Activated CD4-positive, alpha-beta T cell treated with anti-CD3 and anti-CD28 coated beads for 4 hours (primary cell): ENCODE results near the gene EWSR1.
"Not testable (repeated sequence)": the region's sequence is repeated elsewhere in the genome, so short reads cannot be mapped to it uniquely, and the experiment has no call there.

ENCODE experiments used
- DNase-seq, 2 donors: peaks; one replicate each; pipeline ENCODE4 v3.0.0-alpha.2; 2020

The EWSR1 gene

DNA sequence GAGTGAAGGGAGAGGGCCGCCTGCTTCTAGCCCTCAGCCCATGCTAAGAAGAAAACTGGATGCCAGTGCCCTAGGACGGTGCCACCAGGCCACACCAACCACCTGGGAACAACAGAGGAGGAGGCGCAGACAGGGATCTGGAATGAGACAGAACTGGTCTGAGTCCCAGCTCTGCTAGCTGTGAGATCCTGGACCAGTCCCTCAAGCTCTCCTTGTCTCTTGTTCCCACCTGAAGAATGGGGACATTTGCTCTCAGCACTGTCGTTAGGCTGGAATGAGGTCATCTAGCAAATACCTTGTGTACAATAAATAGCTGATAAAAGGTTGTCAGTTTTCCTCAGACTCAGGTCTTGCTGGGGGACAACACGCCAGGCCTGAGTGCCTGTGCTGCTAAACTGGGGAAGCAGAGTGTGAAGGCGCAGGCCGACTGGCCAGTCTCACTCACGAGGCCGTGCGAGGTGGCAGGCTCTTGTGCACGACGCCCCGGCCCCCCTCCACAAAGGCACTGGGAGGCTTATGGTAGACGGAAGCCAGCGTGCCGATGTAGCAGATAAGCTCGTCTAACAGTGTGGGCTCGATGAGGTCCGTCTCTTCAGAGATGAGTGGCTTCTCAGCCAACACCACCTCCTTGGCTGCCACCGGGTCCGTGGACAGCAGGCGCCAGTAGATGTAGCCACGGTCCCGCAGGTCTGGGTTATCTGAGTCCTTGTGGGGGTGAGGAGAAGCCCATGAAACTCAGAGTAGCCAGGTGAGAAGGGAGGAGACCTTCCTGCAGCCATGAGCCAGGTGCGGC, 73.2 kb downstream of the EWSR1 start:
- no peak for DNase-seq

DNA sequence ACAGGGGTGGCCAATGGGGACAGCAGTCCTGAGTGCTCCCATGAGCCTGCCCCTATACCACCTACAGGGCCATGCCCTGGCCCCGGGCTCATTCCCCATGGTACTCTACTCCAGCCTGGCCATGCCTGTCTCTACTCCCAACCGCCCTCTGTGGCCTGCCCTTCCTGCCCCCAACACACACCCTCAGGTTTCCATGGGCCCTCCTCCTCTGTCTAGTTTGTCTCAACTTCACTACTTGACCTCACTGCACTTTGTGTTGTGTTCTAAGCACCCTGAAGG, 73.7 kb downstream of the EWSR1 start:
- DNase-seq, result no peak

DNA sequence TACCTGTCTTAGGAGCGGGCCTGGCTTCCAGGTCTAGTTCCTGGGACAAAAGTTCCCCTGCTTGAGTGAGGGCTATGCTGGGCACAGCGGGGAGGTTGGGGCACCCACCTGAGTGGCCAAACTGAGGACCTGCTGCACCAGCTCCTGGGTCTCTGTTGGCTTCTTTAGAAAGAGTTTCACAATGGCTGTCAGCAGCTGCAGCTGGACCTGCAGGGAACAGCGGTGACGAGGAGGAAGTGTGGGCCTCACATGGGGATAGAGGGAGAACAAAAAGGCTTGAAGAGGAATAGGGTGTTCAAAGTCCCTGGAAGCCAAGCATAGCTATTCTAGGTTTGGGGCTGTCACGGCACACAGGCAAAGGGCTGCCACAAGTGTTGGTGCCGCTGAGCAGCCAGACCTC, 74.1 kb downstream of the EWSR1 start:
- DNase-seq, result no peak

DNA sequence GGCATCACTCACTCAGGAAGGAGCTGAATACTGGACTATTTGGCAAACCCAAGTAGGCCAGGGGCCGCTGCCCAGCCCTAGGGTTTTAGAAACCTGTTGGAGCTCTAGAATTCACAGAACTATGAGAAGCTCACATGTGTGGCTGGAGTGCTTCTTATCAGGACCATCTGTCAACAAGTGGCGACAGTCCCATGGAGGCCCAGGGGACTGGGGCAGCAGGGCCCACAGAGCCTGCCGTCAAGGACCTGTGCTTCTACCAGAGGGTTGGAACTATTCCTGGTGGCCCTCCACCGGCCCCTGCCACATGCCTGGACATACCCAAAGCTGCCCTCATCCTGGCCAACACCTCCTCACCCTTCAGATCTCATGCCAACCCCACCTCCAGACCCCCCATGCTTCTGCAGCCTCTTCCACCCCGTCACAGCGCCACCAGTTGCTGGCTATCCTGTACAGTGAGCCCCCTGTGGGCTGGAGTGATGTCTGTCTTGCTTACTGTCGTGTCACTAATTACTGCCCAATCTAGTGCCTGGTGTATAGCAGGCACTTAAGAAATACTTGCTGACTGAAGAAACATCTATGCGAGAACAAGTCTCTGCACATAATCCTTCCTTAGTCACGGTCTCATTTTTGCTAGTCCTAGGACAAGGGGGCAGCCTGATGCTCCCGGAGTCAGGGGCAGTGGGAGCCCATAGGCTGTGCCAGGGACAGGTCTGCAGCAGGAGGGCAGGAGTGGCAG, 74.7 kb downstream of the EWSR1 start:
- DNase-seq, result no peak

DNA sequence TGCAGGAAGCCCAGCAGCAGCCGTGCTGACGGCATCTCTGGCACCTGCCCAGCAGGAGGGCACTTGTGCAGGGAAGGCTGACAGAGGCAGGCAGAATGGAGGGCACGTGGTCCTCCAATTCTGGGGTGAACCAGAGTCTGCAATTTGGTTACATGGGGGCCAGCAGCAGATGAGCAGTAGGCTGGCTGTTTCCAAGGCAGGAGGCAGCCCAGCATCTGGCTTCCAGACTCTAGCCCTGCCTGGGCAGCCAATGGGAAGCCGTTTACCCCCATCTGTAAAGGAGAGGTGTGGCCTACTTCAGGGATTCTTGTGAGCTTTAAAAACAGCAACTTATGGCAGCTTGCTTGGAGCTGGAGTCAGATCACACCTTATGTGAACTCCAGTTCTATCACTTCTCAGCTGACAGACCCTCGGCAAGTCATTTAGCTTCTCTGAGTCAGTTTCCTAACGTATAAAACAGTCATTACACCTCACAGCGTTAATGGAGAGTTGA, 75.3 kb downstream of the EWSR1 start:
- no peak for DNase-seq

DNA sequence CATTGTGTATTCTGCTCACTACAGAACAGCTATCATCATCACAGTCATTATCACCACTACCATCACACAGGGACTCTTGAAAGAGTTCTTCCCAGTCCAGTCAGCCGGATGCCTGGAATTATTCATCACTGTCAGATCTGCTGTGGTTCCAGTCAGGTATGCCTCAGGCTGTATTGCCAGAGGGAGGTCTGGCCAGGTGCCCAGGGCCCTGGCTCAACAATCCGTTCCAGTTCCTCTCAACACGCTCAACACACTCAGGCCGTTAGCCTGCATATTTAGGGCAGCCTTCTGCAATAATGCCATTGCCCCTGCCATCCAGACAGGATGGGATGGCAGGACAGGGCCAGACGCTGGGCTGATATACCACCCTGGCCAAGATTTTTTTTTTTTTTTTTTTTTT, 76.1 kb downstream of the EWSR1 start:
- DNase-seq, result no peak

DNA sequence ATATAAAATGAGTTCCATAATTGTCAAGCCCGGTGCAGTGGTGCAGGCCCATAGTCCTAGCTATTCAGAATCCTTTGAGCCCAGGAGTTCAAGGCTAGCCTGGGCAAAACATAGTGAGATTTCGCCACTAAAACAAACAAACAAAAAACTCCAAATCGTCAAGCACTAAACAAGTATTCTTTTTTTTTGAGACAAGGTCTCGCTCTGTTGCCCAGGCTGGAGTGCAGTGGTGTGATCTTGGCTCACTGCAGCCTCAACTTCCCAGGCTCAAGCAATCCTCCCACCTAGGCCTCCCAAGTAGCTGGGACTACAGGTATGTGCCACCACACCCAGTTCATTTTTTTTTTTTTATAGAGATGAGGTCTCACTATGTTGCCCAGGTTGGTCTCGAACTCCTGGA, 76.8 kb downstream of the EWSR1 start:
- DNase-seq, result not testable (repeated sequence)

DNA sequence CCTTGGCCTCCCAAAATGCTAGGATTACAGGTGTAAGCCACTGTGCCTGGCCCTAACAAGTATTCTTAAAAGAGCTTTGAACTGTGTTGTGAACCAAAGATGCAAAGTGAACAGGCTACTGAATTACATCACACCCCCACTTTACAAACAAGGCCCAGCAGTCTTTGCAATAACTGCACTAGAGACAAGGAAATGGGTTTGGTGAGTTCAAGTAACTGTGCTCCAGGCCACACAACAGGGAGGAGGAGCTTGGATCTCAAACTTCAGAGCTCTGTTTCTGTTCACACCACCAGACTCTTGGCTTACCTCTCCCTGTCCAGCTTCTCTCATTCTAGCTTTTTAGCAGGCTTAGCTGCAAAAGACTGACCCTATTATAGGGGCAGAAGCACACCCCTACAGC, 77.9 kb downstream of the EWSR1 start:
- no peak for DNase-seq

DNA sequence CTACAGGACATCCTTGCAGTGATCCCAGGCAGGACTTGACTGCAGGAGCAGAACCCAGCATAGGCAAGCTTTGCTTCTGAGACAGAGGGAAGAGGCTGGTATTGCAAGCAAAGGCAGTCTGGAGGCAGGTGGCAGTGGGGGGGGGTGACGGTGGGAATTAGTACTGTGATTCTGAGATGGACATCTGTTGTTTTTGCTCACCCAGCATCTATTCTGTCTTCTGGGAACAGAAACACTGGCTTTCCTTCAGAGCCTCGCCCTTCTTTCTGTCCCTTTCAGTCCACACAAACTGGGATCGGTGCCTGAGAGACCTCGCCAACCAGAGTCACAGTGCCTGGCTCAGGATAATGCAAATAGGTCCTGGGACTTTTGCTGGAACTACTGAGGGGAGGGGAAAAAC, 78.6 kb downstream of the EWSR1 start:
- DNase-seq, result no peak

DNA sequence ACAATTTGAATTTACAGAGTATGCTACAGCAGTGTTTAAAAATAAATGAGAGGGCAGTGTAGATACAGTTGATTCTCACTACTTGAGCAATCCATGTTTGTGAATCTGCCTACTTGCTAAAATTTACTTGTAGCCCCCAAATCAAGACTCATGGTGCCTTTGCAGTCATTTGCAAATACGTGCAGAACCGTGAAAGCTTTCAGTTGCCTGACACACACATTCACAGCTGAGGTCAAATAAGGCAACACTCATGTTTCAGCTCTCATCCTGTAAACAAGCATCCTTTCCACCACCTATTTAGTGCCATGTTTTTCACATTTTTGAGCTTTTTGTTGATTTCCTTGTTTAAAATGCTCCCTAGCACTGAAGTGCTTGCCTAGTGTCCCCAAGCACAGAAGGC, 80.0 kb downstream of the EWSR1 start:
- DNase-seq, result no peak

DNA sequence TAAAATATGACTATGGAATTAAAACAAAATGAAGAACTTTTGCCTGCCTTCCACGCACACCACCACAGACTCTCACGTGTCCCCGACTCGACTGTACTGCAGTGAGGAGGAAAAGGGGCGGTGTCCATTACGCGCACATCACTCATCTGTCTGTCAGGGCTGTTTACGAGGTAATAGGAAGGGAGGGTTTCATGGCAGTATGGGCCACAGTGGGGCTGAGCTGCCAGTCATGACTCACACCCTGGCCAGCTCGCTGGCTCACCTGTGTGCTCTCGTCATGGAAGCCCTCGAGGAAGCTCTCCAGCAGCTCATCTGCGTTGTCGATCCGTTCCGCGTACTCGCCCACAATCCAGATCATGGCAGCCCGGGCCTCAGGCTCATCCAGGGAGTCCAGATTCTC, 80.9 kb downstream of the EWSR1 start:
- DNase-seq, result no peak
